HEK293 (cell line): ENCODE results near the gene APOC1.

Source experiments
- MYNN ChIP-seq: fragments of 450-650 bp; formaldehyde crosslinking; IDR thresholded peaks from 2 replicates; pipeline ENCODE4 v1.5.1; 2016; ENCODE audit warnings: missing biosample characterization, missing genetic modification characterization, borderline replicate concordance
- ZNF184 ChIP-seq: fragments of 450-650 bp; IDR thresholded peaks from 2 replicates; pipeline ENCODE4 v1.5.1; 2018; ENCODE audit warnings: missing biosample characterization, mild to moderate bottlenecking, missing genetic modification characterization
- ZNF549 ChIP-seq: fragments of 450-650 bp; IDR thresholded peaks from 2 replicates; pipeline ENCODE4 v1.5.1; 2018; ENCODE audit warnings: missing biosample characterization, missing genetic modification characterization, mild to moderate bottlenecking, inconsistent platforms, moderate library complexity
- ZNF596 ChIP-seq: fragments of 450-650 bp; IDR thresholded peaks from 2 replicates; pipeline ENCODE4 v1.5.0; 2018; ENCODE audit warnings: missing biosample characterization, mild to moderate bottlenecking, missing genetic modification characterization, moderate library complexity
- ZNF768 ChIP-seq: fragments of 450-650 bp; formaldehyde crosslinking; IDR thresholded peaks from 2 replicates; pipeline ENCODE4 v1.5.1; 2018; ENCODE audit warnings: missing biosample characterization, mild to moderate bottlenecking, missing genetic modification characterization
- TF ChIP-seq, protein P1 (sequence below): fragments of 450-650 bp; formaldehyde crosslinking; optimal IDR thresholded peaks from 2 replicates; pipeline ENCODE3; 2016; ENCODE audit warnings: missing biosample characterization, mild to moderate bottlenecking, missing genetic modification characterization
- TF ChIP-seq, protein P2 (sequence below): fragments of 450-650 bp; formaldehyde crosslinking; IDR thresholded peaks from 2 replicates; pipeline ENCODE4 v1.5.1; 2016; ENCODE audit warnings: missing biosample characterization, missing genetic modification characterization
- TF ChIP-seq, protein P3 (sequence below): fragments of 450-650 bp; formaldehyde crosslinking; IDR thresholded peaks from 2 replicates; pipeline ENCODE4 v1.5.1; 2016; ENCODE audit warnings: missing biosample characterization, missing genetic modification characterization
- TF ChIP-seq, protein P4 (sequence below): fragments of 450-650 bp; formaldehyde crosslinking; IDR thresholded peaks from 2 replicates; pipeline ENCODE4 v1.5.1; 2016; ENCODE audit warnings: missing biosample characterization, missing genetic modification characterization

DNA sequence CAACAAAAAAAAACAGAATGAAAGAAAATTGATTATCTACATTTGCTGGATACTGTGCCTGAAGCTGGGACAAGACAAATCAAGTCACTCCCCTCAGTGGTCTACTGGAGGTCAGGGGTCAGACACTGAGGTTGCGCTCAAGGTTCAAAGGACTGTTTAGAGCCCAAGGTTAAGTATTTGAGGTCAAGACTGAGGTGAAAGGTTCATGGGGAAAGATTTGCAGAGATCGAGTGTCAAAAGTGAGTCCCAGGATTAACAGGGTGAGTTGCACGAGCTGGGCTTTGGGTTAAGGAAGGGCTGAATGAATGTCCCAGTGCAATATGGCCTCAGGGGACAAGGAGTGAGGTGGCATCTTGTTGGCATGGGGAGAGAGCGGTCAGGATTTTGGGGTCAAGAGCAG, 26.8 kb upstream of the APOC1 start:
- TF ChIP-seq, protein P1, sequence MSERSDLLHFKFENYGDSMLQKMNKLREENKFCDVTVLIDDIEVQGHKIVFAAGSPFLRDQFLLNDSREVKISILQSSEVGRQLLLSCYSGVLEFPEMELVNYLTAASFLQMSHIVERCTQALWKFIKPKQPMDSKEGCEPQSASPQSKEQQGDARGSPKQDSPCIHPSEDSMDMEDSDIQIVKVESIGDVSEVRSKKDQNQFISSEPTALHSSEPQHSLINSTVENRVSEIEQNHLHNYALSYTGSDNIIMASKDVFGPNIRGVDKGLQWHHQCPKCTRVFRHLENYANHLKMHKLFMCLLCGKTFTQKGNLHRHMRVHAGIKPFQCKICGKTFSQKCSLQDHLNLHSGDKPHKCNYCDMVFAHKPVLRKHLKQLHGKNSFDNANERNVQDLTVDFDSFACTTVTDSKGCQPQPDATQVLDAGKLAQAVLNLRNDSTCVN = no peak
- TF ChIP-seq, protein P2, sequence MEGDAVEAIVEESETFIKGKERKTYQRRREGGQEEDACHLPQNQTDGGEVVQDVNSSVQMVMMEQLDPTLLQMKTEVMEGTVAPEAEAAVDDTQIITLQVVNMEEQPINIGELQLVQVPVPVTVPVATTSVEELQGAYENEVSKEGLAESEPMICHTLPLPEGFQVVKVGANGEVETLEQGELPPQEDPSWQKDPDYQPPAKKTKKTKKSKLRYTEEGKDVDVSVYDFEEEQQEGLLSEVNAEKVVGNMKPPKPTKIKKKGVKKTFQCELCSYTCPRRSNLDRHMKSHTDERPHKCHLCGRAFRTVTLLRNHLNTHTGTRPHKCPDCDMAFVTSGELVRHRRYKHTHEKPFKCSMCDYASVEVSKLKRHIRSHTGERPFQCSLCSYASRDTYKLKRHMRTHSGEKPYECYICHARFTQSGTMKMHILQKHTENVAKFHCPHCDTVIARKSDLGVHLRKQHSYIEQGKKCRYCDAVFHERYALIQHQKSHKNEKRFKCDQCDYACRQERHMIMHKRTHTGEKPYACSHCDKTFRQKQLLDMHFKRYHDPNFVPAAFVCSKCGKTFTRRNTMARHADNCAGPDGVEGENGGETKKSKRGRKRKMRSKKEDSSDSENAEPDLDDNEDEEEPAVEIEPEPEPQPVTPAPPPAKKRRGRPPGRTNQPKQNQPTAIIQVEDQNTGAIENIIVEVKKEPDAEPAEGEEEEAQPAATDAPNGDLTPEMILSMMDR (tag by site-specific recombination) = no peak
- TF ChIP-seq MYNN (tag by site-specific recombination) = no peak
- TF ChIP-seq ZNF549 = no peak
- TF ChIP-seq ZNF596 = no peak
- TF ChIP-seq ZNF184 (tag by site-specific recombination) = no peak
- TF ChIP-seq, protein P3, sequence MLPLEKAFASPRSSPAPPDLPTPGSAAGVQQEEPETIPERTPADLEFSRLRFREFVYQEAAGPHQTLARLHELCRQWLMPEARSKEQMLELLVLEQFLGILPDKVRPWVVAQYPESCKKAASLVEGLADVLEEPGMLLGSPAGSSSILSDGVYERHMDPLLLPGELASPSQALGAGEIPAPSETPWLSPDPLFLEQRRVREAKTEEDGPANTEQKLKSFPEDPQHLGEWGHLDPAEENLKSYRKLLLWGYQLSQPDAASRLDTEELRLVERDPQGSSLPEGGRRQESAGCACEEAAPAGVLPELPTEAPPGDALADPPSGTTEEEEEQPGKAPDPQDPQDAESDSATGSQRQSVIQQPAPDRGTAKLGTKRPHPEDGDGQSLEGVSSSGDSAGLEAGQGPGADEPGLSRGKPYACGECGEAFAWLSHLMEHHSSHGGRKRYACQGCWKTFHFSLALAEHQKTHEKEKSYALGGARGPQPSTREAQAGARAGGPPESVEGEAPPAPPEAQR (tag by site-specific recombination) = no peak
- TF ChIP-seq, protein P4, sequence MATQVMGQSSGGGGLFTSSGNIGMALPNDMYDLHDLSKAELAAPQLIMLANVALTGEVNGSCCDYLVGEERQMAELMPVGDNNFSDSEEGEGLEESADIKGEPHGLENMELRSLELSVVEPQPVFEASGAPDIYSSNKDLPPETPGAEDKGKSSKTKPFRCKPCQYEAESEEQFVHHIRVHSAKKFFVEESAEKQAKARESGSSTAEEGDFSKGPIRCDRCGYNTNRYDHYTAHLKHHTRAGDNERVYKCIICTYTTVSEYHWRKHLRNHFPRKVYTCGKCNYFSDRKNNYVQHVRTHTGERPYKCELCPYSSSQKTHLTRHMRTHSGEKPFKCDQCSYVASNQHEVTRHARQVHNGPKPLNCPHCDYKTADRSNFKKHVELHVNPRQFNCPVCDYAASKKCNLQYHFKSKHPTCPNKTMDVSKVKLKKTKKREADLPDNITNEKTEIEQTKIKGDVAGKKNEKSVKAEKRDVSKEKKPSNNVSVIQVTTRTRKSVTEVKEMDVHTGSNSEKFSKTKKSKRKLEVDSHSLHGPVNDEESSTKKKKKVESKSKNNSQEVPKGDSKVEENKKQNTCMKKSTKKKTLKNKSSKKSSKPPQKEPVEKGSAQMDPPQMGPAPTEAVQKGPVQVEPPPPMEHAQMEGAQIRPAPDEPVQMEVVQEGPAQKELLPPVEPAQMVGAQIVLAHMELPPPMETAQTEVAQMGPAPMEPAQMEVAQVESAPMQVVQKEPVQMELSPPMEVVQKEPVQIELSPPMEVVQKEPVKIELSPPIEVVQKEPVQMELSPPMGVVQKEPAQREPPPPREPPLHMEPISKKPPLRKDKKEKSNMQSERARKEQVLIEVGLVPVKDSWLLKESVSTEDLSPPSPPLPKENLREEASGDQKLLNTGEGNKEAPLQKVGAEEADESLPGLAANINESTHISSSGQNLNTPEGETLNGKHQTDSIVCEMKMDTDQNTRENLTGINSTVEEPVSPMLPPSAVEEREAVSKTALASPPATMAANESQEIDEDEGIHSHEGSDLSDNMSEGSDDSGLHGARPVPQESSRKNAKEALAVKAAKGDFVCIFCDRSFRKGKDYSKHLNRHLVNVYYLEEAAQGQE (tag by site-specific recombination) = no peak
- no peak for TF ChIP-seq ZNF768 (tag by site-specific recombination)
